ENCODE data around the gene NUP62. TPM values are rescaled to one million over a fixed set of nuclear protein-coding genes. Genes with fewer than 3 reads are reported as not detected.

NUP62 gene
- total and polyA plus RNA-seq, 4 donors: 14.2 to 19.8 (median 18.1) TPM

DNA sequence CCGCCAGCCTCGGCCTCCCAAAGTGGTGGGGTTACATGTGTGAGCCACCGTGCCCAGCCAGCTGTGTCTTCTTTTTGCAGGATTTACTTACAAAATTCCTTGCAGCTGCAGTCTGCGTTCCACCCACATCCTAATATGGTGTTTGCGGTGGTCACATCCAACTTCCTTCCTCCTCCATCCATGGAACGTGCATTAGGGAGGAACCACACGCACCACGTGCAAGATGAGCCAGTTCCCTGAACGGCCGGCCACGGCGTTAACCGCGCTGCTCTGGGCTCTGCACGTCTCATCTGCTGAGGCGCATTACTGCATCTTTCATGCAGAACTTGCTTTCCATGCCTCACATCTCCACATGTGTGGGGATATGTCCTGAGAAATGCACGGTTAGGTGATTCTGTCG lies 44.7 kb upstream of the NUP62 start:
- Histone ChIP-seq H3K9ac (ENCODE audit: low read depth in 1 of 2, low read length in 2 of 2) (no peak overlapping the region), H3K4me3 (ENCODE audit: low read depth in 1 of 3, low read length in 3 of 3) (no peak overlapping the region), H3K27me3 (ENCODE audit: control insufficient read depth in 4 of 4, insufficient read depth in 4 of 4, low read length in 3 of 4) (no peaks in the 10 kb centered on the region), H3K9me3 (ENCODE audit: control insufficient read depth in 4 of 4, low read length in 3 of 4) (no peaks in the 10 kb centered on the region), H3K27ac (ENCODE audit: low read depth in 1 of 2, low read length in 2 of 2) (no peak overlapping the region), H3K36me3 (ENCODE audit: control insufficient read depth in 4 of 4, insufficient read depth in 3 of 4, low read depth in 1 of 4, low read length in 3 of 4) (peaks cover 2 to 27% (median 7%) of the 10 kb centered on the region in 4 donors), H3K4me1 (ENCODE audit: control insufficient read depth in 4 of 4, insufficient read depth in 4 of 4, low read length in 3 of 4) (no peaks in the 10 kb centered on the region)
- DNase-seq (ENCODE audit: low spot score): no peak
- 83% methylated on average over 18 of the region's 18 CpGs for WGBS
- TF ChIP-seq RXRA (IDR thresholded peaks at IDR 0.05): no peak
- no peak for TF ChIP-seq NR2F2 (IDR thresholded peaks at IDR 0.05)
- no peak for TF ChIP-seq YY1 (IDR thresholded peaks at IDR 0.05)
- no peak for TF ChIP-seq JUND (IDR thresholded peaks at IDR 0.05)
- TF ChIP-seq FOXA2 (IDR thresholded peaks at IDR 0.05): no peak
- TF ChIP-seq, protein P1, sequence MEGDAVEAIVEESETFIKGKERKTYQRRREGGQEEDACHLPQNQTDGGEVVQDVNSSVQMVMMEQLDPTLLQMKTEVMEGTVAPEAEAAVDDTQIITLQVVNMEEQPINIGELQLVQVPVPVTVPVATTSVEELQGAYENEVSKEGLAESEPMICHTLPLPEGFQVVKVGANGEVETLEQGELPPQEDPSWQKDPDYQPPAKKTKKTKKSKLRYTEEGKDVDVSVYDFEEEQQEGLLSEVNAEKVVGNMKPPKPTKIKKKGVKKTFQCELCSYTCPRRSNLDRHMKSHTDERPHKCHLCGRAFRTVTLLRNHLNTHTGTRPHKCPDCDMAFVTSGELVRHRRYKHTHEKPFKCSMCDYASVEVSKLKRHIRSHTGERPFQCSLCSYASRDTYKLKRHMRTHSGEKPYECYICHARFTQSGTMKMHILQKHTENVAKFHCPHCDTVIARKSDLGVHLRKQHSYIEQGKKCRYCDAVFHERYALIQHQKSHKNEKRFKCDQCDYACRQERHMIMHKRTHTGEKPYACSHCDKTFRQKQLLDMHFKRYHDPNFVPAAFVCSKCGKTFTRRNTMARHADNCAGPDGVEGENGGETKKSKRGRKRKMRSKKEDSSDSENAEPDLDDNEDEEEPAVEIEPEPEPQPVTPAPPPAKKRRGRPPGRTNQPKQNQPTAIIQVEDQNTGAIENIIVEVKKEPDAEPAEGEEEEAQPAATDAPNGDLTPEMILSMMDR (IDR thresholded peaks at IDR 0.05; ENCODE audit: low read depth, low read length, missing input control): no peak
- TF ChIP-seq, protein P2, sequence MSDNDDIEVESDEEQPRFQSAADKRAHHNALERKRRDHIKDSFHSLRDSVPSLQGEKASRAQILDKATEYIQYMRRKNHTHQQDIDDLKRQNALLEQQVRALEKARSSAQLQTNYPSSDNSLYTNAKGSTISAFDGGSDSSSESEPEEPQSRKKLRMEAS (IDR thresholded peaks at IDR 0.05): no peak
- no peak for TF ChIP-seq GABPA (IDR thresholded peaks at IDR 0.05 in 1 of 2, conservative IDR thresholded peaks at IDR 0.05 in 1 of 2)
- TF ChIP-seq TAF1 (conservative IDR thresholded peaks at IDR 0.05): no peak
- TF ChIP-seq, protein P3, sequence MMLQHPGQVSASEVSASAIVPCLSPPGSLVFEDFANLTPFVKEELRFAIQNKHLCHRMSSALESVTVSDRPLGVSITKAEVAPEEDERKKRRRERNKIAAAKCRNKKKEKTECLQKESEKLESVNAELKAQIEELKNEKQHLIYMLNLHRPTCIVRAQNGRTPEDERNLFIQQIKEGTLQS (IDR thresholded peaks at IDR 0.05): no peak

DNA sequence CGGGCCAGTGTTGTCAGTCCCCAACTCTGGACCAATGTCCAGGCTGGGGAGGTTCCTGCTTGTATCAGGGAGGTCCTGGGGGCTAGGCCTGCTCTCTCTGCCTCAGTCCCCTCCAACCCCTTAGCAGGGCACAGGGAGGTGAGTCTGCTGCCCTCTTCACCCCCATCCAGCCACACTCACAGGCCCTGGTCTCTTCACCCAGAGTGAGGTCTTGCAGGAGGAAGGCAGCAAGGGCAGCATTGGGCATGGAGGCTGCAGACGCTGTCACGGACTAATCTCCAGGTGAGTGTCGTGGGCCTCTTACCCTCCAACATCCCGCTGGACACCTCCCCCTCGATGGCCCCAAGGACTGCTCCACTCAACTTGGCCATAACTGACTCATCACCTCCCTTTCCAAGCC lies 43.5 kb upstream of the NUP62 start:
- H3K4me1 ChIP-seq (ENCODE audit: control insufficient read depth in 4 of 4, insufficient read depth in 4 of 4, low read length in 3 of 4): no peaks in the 10 kb centered on the region
- WGBS: 84% methylated on average over 6 of the region's 6 CpGs

More for the DNA sequence above, 43.5 kb upstream of the NUP62 start:
- no peak for DNase-seq (ENCODE audit: low spot score)
- Histone ChIP-seq H3K4me3 (ENCODE audit: low read depth in 1 of 3, low read length in 3 of 3) (no peak overlapping the region), H3K9me3 (ENCODE audit: control insufficient read depth in 4 of 4, low read length in 3 of 4) (no peaks in the 10 kb centered on the region), H3K27me3 (ENCODE audit: control insufficient read depth in 4 of 4, insufficient read depth in 4 of 4, low read length in 3 of 4) (no peaks in the 10 kb centered on the region), H3K9ac (ENCODE audit: low read depth in 1 of 2, low read length in 2 of 2) (no peak overlapping the region), H3K27ac (ENCODE audit: low read depth in 1 of 2, low read length in 2 of 2) (no peak overlapping the region), H3K36me3 (ENCODE audit: control insufficient read depth in 4 of 4, insufficient read depth in 3 of 4, low read depth in 1 of 4, low read length in 3 of 4) (peaks cover 0 to 18% (median 6%) of the 10 kb centered on the region in 4 donors)
- TF ChIP-seq, protein P3 (IDR thresholded peaks at IDR 0.05): no peak
- TF ChIP-seq EGR1 (IDR thresholded peaks at IDR 0.05; ENCODE audit: low read depth in 2 of 2): no peak
- TF ChIP-seq FOXA2 (IDR thresholded peaks at IDR 0.05): no peak
- TF ChIP-seq NR2F2 (IDR thresholded peaks at IDR 0.05): no peak
- no peak for TF ChIP-seq RAD21 (IDR thresholded peaks at IDR 0.05)
- TF ChIP-seq FOXA1 (IDR thresholded peaks at IDR 0.05): no peak
- TF ChIP-seq HNF4G (IDR thresholded peaks at IDR 0.05): no peak
- TF ChIP-seq GABPA (IDR thresholded peaks at IDR 0.05 in 1 of 2, conservative IDR thresholded peaks at IDR 0.05 in 1 of 2): no peak
- TF ChIP-seq YY1 (IDR thresholded peaks at IDR 0.05): no peak
- no peak for TF ChIP-seq JUND (IDR thresholded peaks at IDR 0.05)
- TF ChIP-seq, protein P4, sequence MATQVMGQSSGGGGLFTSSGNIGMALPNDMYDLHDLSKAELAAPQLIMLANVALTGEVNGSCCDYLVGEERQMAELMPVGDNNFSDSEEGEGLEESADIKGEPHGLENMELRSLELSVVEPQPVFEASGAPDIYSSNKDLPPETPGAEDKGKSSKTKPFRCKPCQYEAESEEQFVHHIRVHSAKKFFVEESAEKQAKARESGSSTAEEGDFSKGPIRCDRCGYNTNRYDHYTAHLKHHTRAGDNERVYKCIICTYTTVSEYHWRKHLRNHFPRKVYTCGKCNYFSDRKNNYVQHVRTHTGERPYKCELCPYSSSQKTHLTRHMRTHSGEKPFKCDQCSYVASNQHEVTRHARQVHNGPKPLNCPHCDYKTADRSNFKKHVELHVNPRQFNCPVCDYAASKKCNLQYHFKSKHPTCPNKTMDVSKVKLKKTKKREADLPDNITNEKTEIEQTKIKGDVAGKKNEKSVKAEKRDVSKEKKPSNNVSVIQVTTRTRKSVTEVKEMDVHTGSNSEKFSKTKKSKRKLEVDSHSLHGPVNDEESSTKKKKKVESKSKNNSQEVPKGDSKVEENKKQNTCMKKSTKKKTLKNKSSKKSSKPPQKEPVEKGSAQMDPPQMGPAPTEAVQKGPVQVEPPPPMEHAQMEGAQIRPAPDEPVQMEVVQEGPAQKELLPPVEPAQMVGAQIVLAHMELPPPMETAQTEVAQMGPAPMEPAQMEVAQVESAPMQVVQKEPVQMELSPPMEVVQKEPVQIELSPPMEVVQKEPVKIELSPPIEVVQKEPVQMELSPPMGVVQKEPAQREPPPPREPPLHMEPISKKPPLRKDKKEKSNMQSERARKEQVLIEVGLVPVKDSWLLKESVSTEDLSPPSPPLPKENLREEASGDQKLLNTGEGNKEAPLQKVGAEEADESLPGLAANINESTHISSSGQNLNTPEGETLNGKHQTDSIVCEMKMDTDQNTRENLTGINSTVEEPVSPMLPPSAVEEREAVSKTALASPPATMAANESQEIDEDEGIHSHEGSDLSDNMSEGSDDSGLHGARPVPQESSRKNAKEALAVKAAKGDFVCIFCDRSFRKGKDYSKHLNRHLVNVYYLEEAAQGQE (IDR thresholded peaks at IDR 0.05): no peak
- no peak for TF ChIP-seq TAF1 (conservative IDR thresholded peaks at IDR 0.05)
- TF ChIP-seq, protein P5, sequence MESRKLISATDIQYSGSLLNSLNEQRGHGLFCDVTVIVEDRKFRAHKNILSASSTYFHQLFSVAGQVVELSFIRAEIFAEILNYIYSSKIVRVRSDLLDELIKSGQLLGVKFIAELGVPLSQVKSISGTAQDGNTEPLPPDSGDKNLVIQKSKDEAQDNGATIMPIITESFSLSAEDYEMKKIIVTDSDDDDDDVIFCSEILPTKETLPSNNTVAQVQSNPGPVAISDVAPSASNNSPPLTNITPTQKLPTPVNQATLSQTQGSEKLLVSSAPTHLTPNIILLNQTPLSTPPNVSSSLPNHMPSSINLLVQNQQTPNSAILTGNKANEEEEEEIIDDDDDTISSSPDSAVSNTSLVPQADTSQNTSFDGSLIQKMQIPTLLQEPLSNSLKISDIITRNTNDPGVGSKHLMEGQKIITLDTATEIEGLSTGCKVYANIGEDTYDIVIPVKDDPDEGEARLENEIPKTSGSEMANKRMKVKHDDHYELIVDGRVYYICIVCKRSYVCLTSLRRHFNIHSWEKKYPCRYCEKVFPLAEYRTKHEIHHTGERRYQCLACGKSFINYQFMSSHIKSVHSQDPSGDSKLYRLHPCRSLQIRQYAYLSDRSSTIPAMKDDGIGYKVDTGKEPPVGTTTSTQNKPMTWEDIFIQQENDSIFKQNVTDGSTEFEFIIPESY (IDR thresholded peaks at IDR 0.05): no peak
